ENCODE measurements around the gene CYP4F2. TPM values are rescaled to one million over a fixed set of nuclear protein-coding genes. Genes with fewer than 3 reads are reported as not detected.
"Not testable (repeated sequence)": the region's sequence is repeated elsewhere in the genome, so short reads cannot be mapped to it uniquely, and the experiment has no call there.

Gene CYP4F2
- total and polyA plus RNA-seq, 10 of the 15 experiments (the other 5 are each of a cell fraction or from before 2014, with no cell fraction given) = 0.08 to 3.5 (median 0.63) TPM

GRCh38 chr19:15873771-15874170, 24.1 kb downstream of the CYP4F2 start:
- in situ Hi-C loops (cut with MboI); H3K4me2 ChIP-seq (ENCODE audit: control insufficient read depth, insufficient read depth); H3K4me1 ChIP-seq (ENCODE audit: control insufficient read depth, insufficient read depth, low read length); FAIRE-seq; H2AFZ ChIP-seq (ENCODE audit: control insufficient read depth, low read depth, low read length); H3K27ac ChIP-seq (ENCODE audit: control insufficient read depth, insufficient read depth); ATAC-seq; intact Hi-C loops (cut with micrococcal nuclease; ENCODE audit: unreplicated experiment); H3K4me3 ChIP-seq; BruUV-seq (replicated peaks); RAD21 ChIA-PET (ENCODE audit: unreplicated experiment); H3K9ac ChIP-seq (ENCODE audit: control insufficient read depth, insufficient read depth, low read length); CTCF ChIA-PET; H3K27me3 ChIP-seq (replicated peaks in 1 of 2; ENCODE audit: control insufficient read depth in 2 of 2, insufficient read depth in 2 of 2, low read length in 1 of 2); H3K36me3 ChIP-seq (ENCODE audit: control insufficient read depth in 2 of 2, insufficient read depth in 2 of 2, low read length in 1 of 2); DNase-seq (ENCODE audit: low read depth, low spot score); H4K20me1 ChIP-seq (ENCODE audit: control insufficient read depth, insufficient read depth); H3K9me3 ChIP-seq (replicated peaks; ENCODE audit: control insufficient read depth, insufficient read depth, low read length); SMC1A ChIA-PET (ENCODE audit: uncharacterized antibody, unreplicated experiment); H3K79me2 ChIP-seq (ENCODE audit: control insufficient read depth, insufficient read depth, low read length): not testable (repeated sequence)
- WGBS (ENCODE audit: insufficient coverage, insufficient replicate concordance, low lambda C conversion rate, missing lambda C conversion rate) = 44% methylated on average over 6 of the region's 6 CpGs
- POLR2A ChIA-PET = interaction anchor here (0.6 kb wide), 1 partner anchor 111 kb away, joined by 4 read pairs; no protein-coding TSS in a partner anchor

DNA sequence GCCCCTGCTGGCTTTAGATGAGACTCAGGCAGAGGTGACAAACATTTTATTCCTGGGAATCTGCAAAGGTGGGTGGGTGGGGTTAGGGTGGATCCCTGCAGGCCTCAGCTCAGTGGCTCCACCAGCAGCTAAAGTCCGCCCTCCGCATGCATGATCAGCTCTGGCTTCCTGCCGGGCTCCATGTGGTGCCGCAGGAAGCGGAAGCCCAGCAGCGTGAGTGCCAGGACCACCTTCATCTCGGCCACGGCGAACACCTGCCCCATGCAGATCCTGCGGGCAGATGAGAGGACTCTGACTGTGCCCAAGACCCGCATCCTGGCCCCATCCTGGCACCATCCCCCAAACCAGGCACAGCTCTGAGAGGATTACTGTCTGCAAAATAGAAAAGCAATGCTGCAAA, 26.3 kb downstream of the CYP4F2 start:
- BruUV-seq (replicated peaks) = no TSS peak
- Histone ChIP-seq H3K79me2 (ENCODE audit: control insufficient read depth, insufficient read depth, low read length) (no peaks in the 10 kb centered on the region), H3K9ac (ENCODE audit: control insufficient read depth, insufficient read depth, low read length) (no peak overlapping the region), H4K20me1 (ENCODE audit: control insufficient read depth, insufficient read depth) (no peaks in the 10 kb centered on the region), H3K27ac (ENCODE audit: control insufficient read depth, insufficient read depth) (no peak overlapping the region), H3K27me3 (replicated peaks in 1 of 2; ENCODE audit: control insufficient read depth in 2 of 2, insufficient read depth in 2 of 2, low read length in 1 of 2) (no peaks in the 10 kb centered on the region), H2AFZ (ENCODE audit: control insufficient read depth, low read depth, low read length) (peak overlapping the region; percentile 23; the same call in 1 of the 2 replicates), H3K4me3 (no peak overlapping the region), H3K4me2 (ENCODE audit: control insufficient read depth, insufficient read depth) (0 out of 2 replicates have a peak overlapping the region, but pooled peaks have one; percentile 25), H3K36me3 (ENCODE audit: control insufficient read depth in 2 of 2, insufficient read depth in 2 of 2, low read length in 1 of 2) (no peaks in the 10 kb centered on the region), H3K9me3 (replicated peaks; ENCODE audit: control insufficient read depth, insufficient read depth, low read length) (no peaks in the 10 kb centered on the region), H3K4me1 (ENCODE audit: control insufficient read depth, insufficient read depth, low read length) (no peaks in the 10 kb centered on the region)
- ChIA-PET SMC1A (ENCODE audit: uncharacterized antibody, unreplicated experiment) (no interaction called here), CTCF (no interaction called here), POLR2A (no interaction called here), RAD21 (ENCODE audit: unreplicated experiment) (no interaction called here)
- DNase-seq (ENCODE audit: low read depth, low spot score) (no peak), FAIRE-seq (no peak), ATAC-seq (no peak)
- in situ Hi-C loops (cut with MboI) = no loop called here
- intact Hi-C loops (cut with micrococcal nuclease; ENCODE audit: unreplicated experiment) = no loop called here
- 18% methylated on average over 11 of the region's 11 CpGs for WGBS (ENCODE audit: insufficient coverage, insufficient replicate concordance, low lambda C conversion rate, missing lambda C conversion rate)
- TF ChIP-seq STAT1 (conservative IDR thresholded peaks at IDR 0.05) (no peak), ZNF592 (IDR thresholded peaks at IDR 0.05) (no peak), SMAD1 (IDR thresholded peaks at IDR 0.05; ENCODE audit: low read depth, partially characterized antibody) (no peak), CUX1 (IDR thresholded peaks at IDR 0.05; ENCODE audit: insufficient replicate concordance, low read depth, low read length) (no peak), MYB (IDR thresholded peaks at IDR 0.05; ENCODE audit: borderline replicate concordance, low read depth, low read length) (no peak)
- TF ChIP-seq, protein P1, sequence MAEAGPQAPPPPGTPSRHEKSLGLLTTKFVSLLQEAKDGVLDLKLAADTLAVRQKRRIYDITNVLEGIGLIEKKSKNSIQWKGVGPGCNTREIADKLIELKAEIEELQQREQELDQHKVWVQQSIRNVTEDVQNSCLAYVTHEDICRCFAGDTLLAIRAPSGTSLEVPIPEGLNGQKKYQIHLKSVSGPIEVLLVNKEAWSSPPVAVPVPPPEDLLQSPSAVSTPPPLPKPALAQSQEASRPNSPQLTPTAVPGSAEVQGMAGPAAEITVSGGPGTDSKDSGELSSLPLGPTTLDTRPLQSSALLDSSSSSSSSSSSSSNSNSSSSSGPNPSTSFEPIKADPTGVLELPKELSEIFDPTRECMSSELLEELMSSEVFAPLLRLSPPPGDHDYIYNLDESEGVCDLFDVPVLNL (IDR thresholded peaks at IDR 0.05; ENCODE audit: low read depth, low read length) = no peak

Measured in GM12878 (cell line).